ENCODE data around the gene RSPO1.
"Not testable (repeated sequence)": the region's sequence is repeated elsewhere in the genome, so short reads cannot be mapped to it uniquely, and the experiment has no call there.

The RSPO1 gene

DNA sequence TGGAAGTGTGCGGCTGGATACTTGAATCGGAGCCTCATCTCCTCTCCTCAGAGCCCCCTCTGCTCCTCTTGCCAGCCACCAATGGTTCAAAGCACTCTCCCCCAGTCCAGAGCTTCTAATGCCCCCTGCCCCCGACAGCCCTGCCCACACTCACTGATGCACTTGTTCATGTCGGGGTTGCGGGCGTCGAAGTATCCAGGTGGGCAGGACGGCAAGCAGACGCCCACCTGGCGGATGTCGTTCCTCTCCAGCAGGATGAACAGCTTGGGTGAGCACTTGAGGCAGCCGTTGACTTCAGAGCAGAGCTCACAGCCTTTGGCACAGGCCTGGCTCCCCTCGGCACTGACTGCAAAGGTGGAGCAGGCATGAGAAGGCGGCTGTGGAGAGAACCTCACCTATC lies 18.4 kb downstream of the RSPO1 start:
- ATAC-seq, result no peak
- no peak for DNase-seq

GRCh38 chr1:37614105-37614504 lies 20.6 kb downstream of the RSPO1 start:
- DNase-seq (no peak), ATAC-seq (no peak)

DNA sequence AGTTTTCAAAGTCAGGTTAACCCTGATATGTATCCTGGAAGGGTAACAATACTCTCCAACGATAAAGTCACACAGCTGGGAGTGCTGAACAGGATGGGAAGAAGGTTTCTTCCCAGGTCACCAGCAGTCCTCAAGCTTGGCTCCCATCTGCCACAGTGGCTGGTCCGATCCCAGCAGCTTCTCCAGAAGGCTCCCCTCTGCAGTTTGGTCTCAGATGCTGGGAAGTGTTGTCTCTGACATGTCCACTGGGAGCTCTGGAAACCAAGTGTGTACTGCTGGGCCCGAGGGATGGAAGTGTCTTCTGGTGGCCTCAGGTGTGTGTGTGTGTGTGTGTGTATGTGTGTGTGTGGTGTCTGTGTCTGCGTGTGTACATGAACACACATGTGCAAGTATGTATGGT lies 22.5 kb downstream of the RSPO1 start:
- ATAC-seq (no peak), DNase-seq (no peak)

DNA sequence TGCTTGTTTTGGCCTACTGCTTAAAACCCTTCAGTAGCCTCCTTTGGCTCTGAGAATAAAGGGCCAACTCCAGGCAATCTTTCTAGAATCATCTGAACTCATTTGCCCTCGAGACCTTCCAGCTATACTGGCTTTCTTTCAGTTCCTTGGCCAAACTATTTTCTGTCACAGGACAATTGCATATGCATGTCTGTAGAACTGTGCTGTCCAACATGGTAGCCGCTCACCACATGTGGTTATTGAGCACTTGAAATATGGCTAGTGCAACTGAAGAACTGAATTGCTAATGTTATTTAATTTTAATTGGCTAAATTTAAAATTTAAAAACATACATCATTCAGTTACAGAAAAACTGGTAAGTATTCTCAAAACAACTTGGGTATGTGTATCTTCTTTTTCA lies 24.7 kb downstream of the RSPO1 start:
- no peak for DNase-seq
- ATAC-seq, result no peak

DNA sequence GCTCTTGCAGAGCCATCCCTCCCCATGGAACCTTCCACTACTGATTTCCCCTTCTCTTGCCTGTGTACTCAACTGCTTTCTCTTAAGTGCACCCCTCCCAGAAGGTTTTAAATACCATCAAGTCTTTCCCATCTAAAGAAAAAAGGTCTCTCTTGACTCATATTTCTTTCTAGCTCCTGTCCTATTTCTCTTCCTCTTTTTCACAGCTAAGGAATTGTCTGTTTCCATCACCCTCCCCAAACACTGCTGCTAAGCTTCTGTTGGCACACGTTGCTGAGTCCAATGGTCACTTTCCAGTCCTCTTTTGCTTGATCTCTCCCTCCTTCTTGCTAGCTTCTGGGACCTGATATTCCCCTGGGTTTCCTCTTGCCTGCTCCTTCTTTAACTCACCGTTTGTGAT lies 25.7 kb downstream of the RSPO1 start:
- ATAC-seq, result no peak

DNA sequence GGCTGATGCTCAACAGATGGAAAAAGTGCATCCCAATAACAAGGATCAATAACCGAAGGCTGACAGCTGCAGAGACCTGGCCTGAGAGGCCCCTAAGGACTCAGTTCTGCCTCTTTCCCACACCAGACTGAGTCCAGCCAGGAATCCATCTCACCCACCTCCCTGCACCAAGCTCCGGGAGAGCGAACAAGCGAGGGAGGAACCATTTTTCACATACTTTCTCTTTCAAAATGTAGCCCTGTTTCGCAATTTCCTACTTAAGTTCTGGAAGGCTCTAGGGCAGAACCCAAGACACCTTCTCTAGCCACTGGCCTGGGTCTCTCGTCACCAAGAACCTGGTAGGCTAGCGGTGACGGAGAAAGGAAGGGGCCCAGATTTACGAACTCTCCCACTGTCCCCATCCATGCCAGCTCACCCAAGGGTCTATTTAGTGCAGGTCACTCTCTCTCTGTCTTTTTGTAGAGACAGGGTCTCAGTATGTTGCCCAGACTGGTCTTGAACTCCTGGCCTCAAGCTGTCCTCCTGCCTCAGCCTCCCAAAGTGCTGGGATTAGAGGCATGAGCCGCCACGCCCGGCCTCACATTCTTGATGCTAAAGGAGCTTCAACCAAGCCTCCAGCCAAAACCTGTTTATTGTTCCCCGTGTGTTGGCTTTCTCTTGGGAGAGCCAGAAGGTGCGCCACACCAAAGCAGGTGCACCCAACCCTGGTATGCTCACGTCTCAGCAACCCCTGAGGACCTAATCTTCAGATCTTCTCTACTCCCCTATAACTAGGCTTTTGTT lies 28.0 kb downstream of the RSPO1 start:
- no peak for DNase-seq

More for the DNA sequence above, 25.7 kb downstream of the RSPO1 start:
- no peak for DNase-seq

GRCh38 chr1:37605806-37606474 lies 28.8 kb downstream of the RSPO1 start:
- ATAC-seq (no peak), DNase-seq (no peak)

More for the DNA sequence above, 28.0 kb downstream of the RSPO1 start:
- ATAC-seq, result no peak

GRCh38 chr1:37605061-37605650 lies 29.5 kb downstream of the RSPO1 start:
- no peak for ATAC-seq

GRCh38 chr1:37602750-37603694 lies 31.7 kb downstream of the RSPO1 start:
- ATAC-seq (peak; percentile 52), DNase-seq (peak; percentile 16)

More at GRCh38 chr1:37605061-37605650, 29.5 kb downstream of the RSPO1 start:
- no peak for DNase-seq

DNA sequence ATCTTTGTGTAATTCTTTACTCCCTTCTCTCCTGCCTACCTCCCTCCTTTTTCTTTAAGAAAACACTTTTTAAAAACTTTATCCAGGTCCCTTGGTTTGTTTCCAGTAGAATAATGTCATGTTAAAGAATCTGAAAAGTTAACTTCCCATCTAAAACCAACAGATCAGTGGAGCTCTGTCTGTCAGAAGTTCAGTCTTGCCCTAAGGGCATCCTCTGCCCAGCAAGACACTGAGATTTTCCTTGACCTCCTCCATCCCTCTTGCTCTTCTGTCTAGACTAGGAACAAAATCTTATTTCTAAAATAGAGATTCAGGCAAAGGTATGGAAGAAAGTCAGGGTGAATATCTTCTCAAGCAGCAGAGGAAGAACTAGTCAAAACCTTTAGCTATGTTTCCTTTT lies 33.3 kb downstream of the RSPO1 start:
- DNase-seq (no peak), ATAC-seq (no peak)

- ATAC-seq (no peak), DNase-seq (no peak)
Observed at GRCh38 chr1:37599940-37600339, 34.8 kb downstream of the RSPO1 start.

GRCh38 chr1:37596182-37596667 lies 38.5 kb downstream of the RSPO1 start:
- peak; percentile 5 for ATAC-seq
- DNase-seq, result no peak

DNA sequence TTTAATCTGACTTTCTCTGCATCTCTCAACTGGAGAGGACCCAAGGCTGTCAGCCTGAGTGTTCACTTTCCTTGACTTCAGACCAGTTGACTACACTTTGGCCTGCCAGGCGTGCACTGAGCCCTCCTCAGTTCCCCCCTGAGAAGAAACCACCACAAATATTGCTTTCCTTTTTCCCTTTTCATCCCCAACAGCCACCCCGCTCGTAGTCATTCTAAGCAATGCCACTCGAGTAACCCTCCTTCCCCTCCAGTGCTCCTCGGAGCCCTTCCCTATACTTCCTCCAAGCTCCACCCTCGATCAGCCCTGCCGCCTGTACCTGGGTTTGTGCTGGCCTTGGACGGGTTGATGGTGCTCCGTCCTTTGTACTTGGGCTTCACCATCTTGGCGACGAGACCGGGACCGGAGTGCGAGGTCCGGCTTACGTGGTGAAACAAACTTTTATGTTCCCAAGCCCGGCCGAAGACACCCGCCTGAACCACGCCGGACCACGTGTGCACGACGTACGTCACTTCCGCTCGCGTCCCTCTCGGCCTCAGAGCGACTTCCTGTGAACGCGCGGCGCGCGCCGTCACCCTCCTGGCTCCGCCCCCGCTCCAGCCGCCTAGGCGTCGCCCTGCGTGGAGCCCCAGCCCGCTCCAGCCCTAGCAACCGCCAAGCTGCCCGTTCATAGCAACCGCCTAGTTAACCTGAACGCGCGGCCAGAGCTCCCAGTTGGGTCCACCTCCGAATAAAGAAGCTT lies 39.1 kb downstream of the RSPO1 start, which contains the start of gene GNL2:
Gene GNL2 (minus strand): TSS at position 498 of the 742 bp plus-strand sequence. CDS start 115 bp downstream, at position 383.
- DNase-seq, result peak; percentile 97
- peak; percentile 100 for ATAC-seq

- ATAC-seq (no peak), DNase-seq (no peak)
Observed at GRCh38 chr1:37593726-37594125, 41.0 kb downstream of the RSPO1 start.

DNA sequence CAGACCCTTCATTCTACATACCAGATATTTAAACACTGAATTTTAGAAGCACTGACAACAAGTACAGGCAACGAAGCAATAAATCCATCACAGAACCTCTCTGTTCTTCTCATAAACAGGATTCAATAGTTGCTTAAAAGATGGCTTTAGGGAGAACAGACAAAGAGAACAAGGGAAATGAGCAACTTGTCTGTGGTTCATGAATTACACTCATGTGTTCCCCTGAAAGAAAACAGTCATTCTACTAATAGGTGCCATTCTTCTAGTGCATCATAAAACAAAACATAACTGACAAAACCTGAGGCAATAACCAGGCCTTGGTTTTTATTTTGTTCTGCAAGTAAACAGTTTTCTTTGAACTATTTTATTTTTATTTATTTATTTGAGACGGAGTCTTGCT lies 45.8 kb downstream of the RSPO1 start:
- ATAC-seq, result no peak

DNA sequence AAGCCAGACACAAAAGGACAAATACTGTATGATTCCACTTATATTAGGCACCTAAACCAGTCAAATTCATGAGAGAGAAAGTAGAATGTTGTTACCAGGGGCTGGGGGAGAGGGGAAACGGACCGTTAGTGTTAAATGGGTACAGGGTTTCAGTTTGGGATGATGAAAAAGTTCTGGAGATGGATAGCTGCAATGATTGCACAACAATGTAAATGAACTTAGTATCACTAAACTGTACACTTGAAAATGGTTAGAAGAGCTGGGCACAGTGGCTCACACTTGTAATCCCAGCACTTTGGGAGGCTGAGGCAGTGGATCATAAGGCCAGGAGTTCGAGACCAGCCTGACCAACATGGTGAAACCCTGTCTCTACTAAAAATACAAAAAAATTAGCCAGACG lies 50.1 kb downstream of the RSPO1 start:
- ATAC-seq, DNase-seq: not testable (repeated sequence)

More for the DNA sequence above, 45.8 kb downstream of the RSPO1 start:
- DNase-seq, result no peak

- ATAC-seq (no peak), DNase-seq (no peak)
Observed at GRCh38 chr1:37575692-37576091, 59.0 kb downstream of the RSPO1 start.

GRCh38 chr1:37574834-37575480 lies 59.7 kb downstream of the RSPO1 start:
- ATAC-seq (peak; percentile 46), DNase-seq (no peak)

GRCh38 chr1:37570528-37571334 lies 64.0 kb downstream of the RSPO1 start:
- no peak for DNase-seq
- no peak for ATAC-seq

DNA sequence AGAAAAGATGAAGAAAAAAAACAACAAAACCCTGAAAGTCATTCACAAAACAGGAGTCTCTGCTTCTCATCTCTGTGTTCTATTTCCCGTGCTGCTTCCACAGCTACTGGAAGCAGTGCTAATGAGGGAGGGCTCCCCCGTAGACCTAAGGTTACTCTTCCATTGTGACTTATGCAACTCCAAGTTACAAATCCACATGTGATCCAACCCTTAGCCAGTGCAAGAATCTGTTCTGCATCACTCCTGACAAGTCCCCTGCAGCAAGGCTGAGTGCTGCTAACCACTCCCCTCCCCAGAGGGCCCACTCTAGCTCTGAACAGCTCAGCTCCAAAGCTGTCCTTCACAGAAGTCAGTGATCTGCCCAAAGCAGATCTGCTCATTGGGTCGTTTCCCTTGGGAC lies 67.7 kb downstream of the RSPO1 start:
- ATAC-seq (no peak), DNase-seq (no peak)
